H1 (cell line): ENCODE data around the gene STK16. TPM values are rescaled to one million over a fixed set of nuclear protein-coding genes. Genes with fewer than 3 reads are reported as not detected.

Experiments used
- CTCF ChIA-PET: fragments of 300-600 bp; sonication (Branson Sonifier 250); formaldehyde crosslinking; loops from one replicate; lab custom pipeline; 2021; ENCODE audit not compliant: partially characterized antibody; lab: Charles Lee
- POLR2A ChIA-PET: fragments of 300-600 bp; sonication (Branson Sonifier 250); formaldehyde crosslinking; loops from one replicate; lab custom pipeline; 2021; ENCODE audit warnings: inconsistent platforms; ENCODE audit not compliant: partially characterized antibody; lab: Charles Lee
- DNase-seq, 2 experiments: peaks; one replicate each; pipeline versions ENCODE4 v3.0.0 to v3.0.0-alpha.2; 2010 to 2022; ENCODE audit warnings: low spot score in 2 of 2, low read depth in 1 of 2, mixed read lengths in 1 of 2
- FAIRE-seq: peaks from 2 replicates; lab custom pipeline; 2011; peaks lifted over from hg19 to GRCh38; lab: Jason Lieb, UNC
- H2AFZ ChIP-seq: 2 replicates; pipeline ENCODE4 v1.8.1; 2012; ENCODE audit warnings: low read length, inconsistent platforms
- H2AK5ac ChIP-seq: 2 replicates; pipeline ENCODE4 v1.6.1; 2013; ENCODE audit warnings: low read depth, low read length
- H2BK120ac ChIP-seq: replicated peaks from 2 replicates; pipeline ENCODE3; 2013; ENCODE audit warnings: low read depth, low read length, inconsistent platforms
- H2BK12ac ChIP-seq: 2 replicates; pipeline ENCODE4 v1.6.1; 2013; ENCODE audit warnings: low read depth, low read length
- H2BK15ac ChIP-seq: 2 replicates; pipeline ENCODE4 v1.6.1; 2013; ENCODE audit warnings: low read length
- H2BK20ac ChIP-seq: 2 replicates; pipeline ENCODE4 v1.6.1; 2013; ENCODE audit warnings: low read length
- H2BK5ac ChIP-seq: 2 replicates; pipeline ENCODE4 v1.6.1; 2013; ENCODE audit warnings: low read depth, low read length
- H3K14ac ChIP-seq: 2 replicates; pipeline ENCODE4 v1.6.1; 2013; ENCODE audit warnings: inconsistent platforms; ENCODE audit not compliant: insufficient read length
- H3K18ac ChIP-seq: 2 replicates; pipeline ENCODE4 v1.6.1; 2013; ENCODE audit warnings: low read length; ENCODE audit errors: extremely low read depth
- H3K23ac ChIP-seq: 2 replicates; pipeline ENCODE4 v1.6.1; 2013; ENCODE audit warnings: inconsistent platforms; ENCODE audit not compliant: insufficient read length
- H3K23me2 ChIP-seq: 2 replicates; pipeline ENCODE4 v1.6.1; 2013; ENCODE audit warnings: low read depth, low read length
- H3K27ac ChIP-seq: 2 replicates; pipeline ENCODE4 v1.6.1; 2011; ENCODE audit warnings: low read depth, low read length, inconsistent platforms
- H3K27me3 ChIP-seq, 4 experiments: replicated peaks in 1 of 4; 1 replicate in 1 of 4; 2 replicates in 3 of 4; pipeline versions ENCODE4 v1.6.1 to v1.8.1; 2011 to 2013; ENCODE audit warnings: low read length in 3 of 4, mild to moderate bottlenecking in 3 of 4, inconsistent platforms in 2 of 4, mixed read lengths in 2 of 4, moderate library complexity in 1 of 4; ENCODE audit not compliant: control insufficient read depth in 3 of 4, insufficient read depth in 3 of 4; ENCODE audit errors: extremely low read depth in 1 of 4
- H3K36me3 ChIP-seq, 4 experiments: 2 replicates each; pipeline versions ENCODE4 v1.6.1 to v1.8.1; 2011 to 2013; ENCODE audit warnings: mild to moderate bottlenecking in 4 of 4, low read length in 3 of 4, moderate library complexity in 2 of 4, control low read depth in 1 of 4, inconsistent platforms in 1 of 4; ENCODE audit not compliant: insufficient read depth in 4 of 4, control insufficient read depth in 2 of 4
- H3K4ac ChIP-seq: replicated peaks from 2 replicates; pipeline ENCODE3; 2013; ENCODE audit warnings: low read length, low read depth, mixed read lengths, inconsistent platforms; ENCODE audit not compliant: insufficient read length
- H3K4me1 ChIP-seq, 4 experiments: replicated peaks in 1 of 4; 1 replicate in 1 of 4; 2 replicates in 3 of 4; pipeline versions ENCODE4 v1.6.1 to v1.8.1; 2011 to 2013; ENCODE audit warnings: low read length in 3 of 4, inconsistent platforms in 2 of 4, mixed read lengths in 1 of 4; ENCODE audit not compliant: insufficient read depth in 4 of 4, control insufficient read depth in 3 of 4
- H3K4me2 ChIP-seq, 2 experiments: 2 replicates each; pipeline versions ENCODE4 v1.6.1 to v1.8.1; 2011 to 2013; ENCODE audit warnings: low read depth in 2 of 2, low read length in 2 of 2, control low read depth in 1 of 2, inconsistent platforms in 1 of 2, mild to moderate bottlenecking in 1 of 2; ENCODE audit not compliant: insufficient read depth in 1 of 2
- H3K4me3 ChIP-seq, 4 experiments: fragments of 200-600, 300-600 bp in 1 of 4; sonication (generic), shearing (Covaris generic), sonication (Bioruptor Twin) in 1 of 4; 2 replicates each; pipeline versions ENCODE4 v1.5.1 to v1.8.1; 2011 to 2016; ENCODE audit warnings: low read length in 4 of 4, low read depth in 3 of 4, control low read depth in 2 of 4, inconsistent platforms in 2 of 4, mild to moderate bottlenecking in 2 of 4, mixed read lengths in 1 of 4, moderate library complexity in 1 of 4; ENCODE audit not compliant: insufficient read depth in 2 of 4; ENCODE audit errors: extremely low read depth in 1 of 4
- H3K56ac ChIP-seq: replicated peaks from 2 replicates; pipeline ENCODE3; 2013; ENCODE audit warnings: low read depth, mild to moderate bottlenecking, mixed read lengths, low read length, inconsistent platforms; ENCODE audit not compliant: insufficient read length
- H3K79me1 ChIP-seq: 2 replicates; pipeline ENCODE4 v1.6.1; 2013; ENCODE audit warnings: low read depth, low read length, control low read depth
- H3K79me2 ChIP-seq, 2 experiments: 2 replicates each; pipeline versions ENCODE4 v1.6.1 to v1.8.1; 2012 to 2013; ENCODE audit warnings: low read length in 2 of 2, mild to moderate bottlenecking in 2 of 2, inconsistent platforms in 1 of 2; ENCODE audit not compliant: insufficient read depth in 2 of 2, control insufficient read depth in 1 of 2
- H3K9ac ChIP-seq, 4 experiments: replicated peaks in 1 of 4; 1 replicate in 1 of 4; 2 replicates in 3 of 4; pipeline versions ENCODE4 v1.6.1 to v1.8.1; 2011 to 2013; ENCODE audit warnings: low read depth in 3 of 4, low read length in 3 of 4, control low read depth in 2 of 4, mild to moderate bottlenecking in 2 of 4, moderate library complexity in 2 of 4, inconsistent platforms in 1 of 4; ENCODE audit errors: extremely low read depth in 1 of 4
- H3K9me3 ChIP-seq, 2 experiments: 2 replicates each; pipeline versions ENCODE4 v1.6.1 to v1.8.1; 2012 to 2013; ENCODE audit warnings: mild to moderate bottlenecking in 2 of 2, moderate library complexity in 2 of 2, control low read depth in 1 of 2, inconsistent platforms in 1 of 2, low read depth in 1 of 2, low read length in 1 of 2, mixed read lengths in 1 of 2; ENCODE audit not compliant: insufficient read depth in 2 of 2
- H4K20me1 ChIP-seq, 2 experiments: replicated peaks in 1 of 2; 2 replicates each; pipeline versions ENCODE3 to v1.8.1; 2011 to 2013; ENCODE audit warnings: inconsistent platforms in 2 of 2, low read length in 2 of 2, mild to moderate bottlenecking in 1 of 2; ENCODE audit not compliant: insufficient read depth in 2 of 2, control insufficient read depth in 1 of 2
- H4K5ac ChIP-seq: 2 replicates; pipeline ENCODE4 v1.6.1; 2013; ENCODE audit warnings: low read length, low read depth, mixed read lengths, inconsistent platforms; ENCODE audit not compliant: insufficient read length
- H4K8ac ChIP-seq: 2 replicates; pipeline ENCODE4 v1.8.0; 2013; ENCODE audit warnings: mild to moderate bottlenecking, moderate library complexity, low read length, inconsistent platforms; ENCODE audit not compliant: insufficient read depth; ENCODE audit errors: extremely low read depth
- H4K91ac ChIP-seq: replicated peaks from 2 replicates; pipeline ENCODE3; 2013; ENCODE audit warnings: low read length, mixed read lengths, inconsistent platforms; ENCODE audit not compliant: insufficient read length
- RNF2 ChIP-seq: fragments of 200-900, 300-1000 bp; sonication (generic); IDR thresholded peaks from 2 replicates; pipeline ENCODE4 v1.7.1; 2016; ENCODE audit warnings: borderline replicate concordance, low read depth, mild to moderate bottlenecking, antibody characterized with exemption, low read length; ENCODE audit not compliant: poor library complexity, severe bottlenecking; ENCODE audit errors: missing control alignments
- WGBS, 2 experiments: shearing (Covaris generic) in 1 of 2; methylation state at CpG; one replicate each; pipeline versions ENCODE4 v1.1.6 to v1.1.7; 2013 to 2015; ENCODE audit warnings: low lambda C conversion rate in 2 of 2, mixed read lengths in 2 of 2, inconsistent platforms in 1 of 2, low coverage in 1 of 2, missing lambda C conversion rate in 1 of 2; ENCODE audit not compliant: insufficient replicate concordance in 2 of 2, insufficient coverage in 1 of 2, insufficient read length in 1 of 2; ENCODE audit errors: extremely low coverage in 1 of 2, missing lambda C conversion rate in 1 of 2; 5-methylcytosine and 5-hydroxymethylcytosine counted together
- polyA plus RNA-seq, 7 experiments: library from polyadenylated mRNA; depleted of rRNA in 3 of 7; stranded (reverse) in 5 of 7; unstranded in 2 of 7; fragments of >200 nt in 5 of 7; fragments of 200-250 nt in 2 of 7; gene quantifications; 1 replicate in 5 of 7; 2 replicates in 1 of 7; 4 replicates in 1 of 7; pipeline versions ENCODE4 v1.2.1 to v1.2.3, GENCODE V29; 2011 to 2013; ENCODE audit warnings: missing spikeins in 2 of 7, mixed read lengths in 2 of 7
- total RNA-seq: library from RNA; stranded (reverse); fragmentation: NEBNext Ultra II Directional; extraction: Animal tissue kit (Norgen Biotek cat#: 25700); gene quantifications from 2 replicates; pipeline ENCODE4 v1.2.1, GENCODE V29; 2021

STK16 gene
- total and polyA plus RNA-seq, 2 of the 8 experiments (the other 6 are each of a cell fraction or from before 2014, with no cell fraction given): 21.3 to 51.4 TPM

DNA sequence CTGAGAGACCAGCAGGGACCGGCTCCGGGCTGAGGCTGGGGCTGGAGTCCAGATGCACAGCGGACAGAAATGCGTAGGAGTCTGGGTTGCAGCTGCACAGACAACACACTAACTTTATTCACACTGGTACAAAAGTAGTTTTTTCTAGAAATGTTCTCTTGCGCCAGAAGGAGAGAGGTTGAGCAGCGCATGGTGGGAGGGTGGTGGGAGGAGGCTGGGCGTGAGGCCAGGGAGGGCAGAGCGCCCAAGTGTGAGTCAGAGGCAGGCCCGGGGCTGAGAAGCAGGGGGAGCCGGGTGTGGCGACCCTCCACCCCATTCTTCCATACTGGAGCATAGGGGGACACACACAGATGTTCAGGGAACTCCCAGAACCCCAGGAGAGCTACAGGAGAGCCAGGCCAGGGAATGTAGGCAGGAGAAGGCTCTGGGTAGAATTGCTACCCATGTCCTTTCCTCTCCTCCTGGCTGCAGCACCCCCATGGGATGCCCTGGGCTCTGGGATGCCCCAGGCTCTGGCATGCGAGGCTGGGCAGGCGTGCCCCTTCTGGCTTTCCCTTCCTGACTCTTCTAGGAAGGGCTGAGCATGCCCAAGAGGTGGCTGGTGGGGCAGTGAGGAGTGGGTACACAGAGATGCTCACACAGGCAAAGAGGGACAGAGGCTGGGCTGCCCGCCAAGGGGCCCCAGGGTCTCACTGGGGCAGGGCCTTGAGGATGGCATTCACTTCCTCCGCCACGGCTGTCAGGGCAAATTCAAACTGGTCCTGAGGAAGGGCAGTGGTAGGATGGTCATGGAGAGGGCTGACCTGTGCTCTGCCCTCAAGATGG is 44.5 kb downstream of the STK16 start:
- H3K14ac ChIP-seq: no peak overlapping the region
- FAIRE-seq (no peak), DNase-seq (no peak)
- WGBS, 2 experiments: 94% methylated on average over 16 of the region's 16 CpGs; no CpG with 5 or more reads in 1 of the 2 experiments
- H2BK15ac ChIP-seq: no peak overlapping the region
- H3K4me1 ChIP-seq: peaks cover 0 to 12% (median 7%) of the 10 kb centered on the region in 4 experiments; a peak in 6 of 7 replicates
- no peak overlapping the region for H2BK120ac ChIP-seq
- H2BK20ac ChIP-seq: no peak overlapping the region
- peaks cover 0 to 8% (median 3%) of the 10 kb centered on the region in 4 experiments; a peak in 3 of 7 replicates for H3K27me3 ChIP-seq
- no peak overlapping the region for H2AK5ac ChIP-seq
- H4K20me1 ChIP-seq: peaks cover 0 to 2% of the 10 kb centered on the region in 2 experiments
- no peak overlapping the region for H2BK12ac ChIP-seq
- no peaks in the 10 kb centered on the region for H3K79me1 ChIP-seq
- peak overlapping the region; percentile 37; the same call in 1 of the 2 replicates for H4K8ac ChIP-seq
- H3K23me2 ChIP-seq: peaks cover 4% of the 10 kb centered on the region; the same call in 1 of the 2 replicates
- CTCF ChIA-PET: interaction anchor here (0.9 to 9.0 kb wide), 9 partner anchors 8 to 251 kb away, joined by 3 to 220 read pairs (median 4); partner anchors contain the start of genes DNAJB2, GLB1L, PTPRN and STK16
- no peak overlapping the region for H2BK5ac ChIP-seq
- no peak overlapping the region for H4K91ac ChIP-seq
- no peak overlapping the region for H3K27ac ChIP-seq
- POLR2A ChIA-PET: interaction anchor here (0.9 to 2.3 kb wide), 4 partner anchors 12 to 45 kb away, joined by 3 to 13 read pairs (median 3); partner anchors contain the start of gene TUBA4B
- H3K56ac ChIP-seq: no peak overlapping the region
- H3K9me3 ChIP-seq: 0 out of 4 replicates have a peak, but pooled peaks cover 0 to 5% of the 10 kb centered on the region in 2 experiments
- no peak overlapping the region for H3K4me3 ChIP-seq
- H3K36me3 ChIP-seq: no peaks in the 10 kb centered on the region; a peak in 1 of 8 replicates
- no peak overlapping the region for H3K4me2 ChIP-seq
- H3K79me2 ChIP-seq: no peaks in the 10 kb centered on the region
- no peak overlapping the region for H2AFZ ChIP-seq
- no peak overlapping the region for H3K4ac ChIP-seq
- no peak overlapping the region for H3K23ac ChIP-seq
- no peak overlapping the region for H3K9ac ChIP-seq
- H4K5ac ChIP-seq: no peak overlapping the region
- H3K18ac ChIP-seq: no peak overlapping the region
- TF ChIP-seq RNF2: no peak
